GM23338 (cell line): ENCODE data around the gene POM121L2. TPM values are rescaled to one million over a fixed set of nuclear protein-coding genes. Genes with fewer than 3 reads are reported as not detected.

Experiments
- ATAC-seq: fragments of 200-7000 bp; cut with Tn5 transposase; 3 replicates; pipeline ENCODE4 v1.9.1; 2020
- DNase-seq: peaks from one replicate; pipeline ENCODE4 v3.0.0-alpha.2; 2015; ENCODE audit warnings: low spot score
- H2AFZ ChIP-seq: fragments of 200-600 bp; sonication (generic); 2 replicates; pipeline ENCODE4 v1.8.0; 2016; ENCODE audit warnings: antibody characterized with exemption, mild to moderate bottlenecking, moderate library complexity
- H3F3A ChIP-seq: fragments of 200-600 bp; sonication (generic); replicated peaks from 2 replicates; pipeline ENCODE4 v1.8.0; 2017; ENCODE audit warnings: antibody characterized with exemption, mixed run types, low read depth
- H3K27ac ChIP-seq: fragments of 200-600 bp; sonication (generic); 2 replicates; pipeline ENCODE4 v1.6.1; 2016; ENCODE audit warnings: low read depth
- H3K27me3 ChIP-seq: fragments of 200-600 bp; sonication (generic); 2 replicates; pipeline ENCODE4 v1.8.0; 2016; ENCODE audit warnings: mild to moderate bottlenecking, mixed run types, moderate library complexity; ENCODE audit not compliant: insufficient read depth
- H3K36me3 ChIP-seq: fragments of 200-600 bp; sonication (generic); 2 replicates; pipeline ENCODE4 v1.8.0; 2016; ENCODE audit warnings: mild to moderate bottlenecking; ENCODE audit not compliant: insufficient read depth
- H3K4me1 ChIP-seq: fragments of 200-600 bp; sonication (generic); 2 replicates; pipeline ENCODE4 v1.8.0; 2016; ENCODE audit warnings: mild to moderate bottlenecking, moderate library complexity; ENCODE audit not compliant: insufficient read depth
- H3K4me2 ChIP-seq: fragments of 200-600 bp; sonication (generic); 2 replicates; pipeline ENCODE4 v1.7.1; 2017; ENCODE audit warnings: mixed run types
- H3K4me3 ChIP-seq: fragments of 200-600 bp; sonication (generic); 2 replicates; pipeline ENCODE4 v1.6.1; 2016; ENCODE audit warnings: mixed run types
- H3K79me2 ChIP-seq: fragments of 200-600 bp; sonication (generic); replicated peaks from 2 replicates; pipeline ENCODE4 v1.8.0; 2017; ENCODE audit warnings: mild to moderate bottlenecking; ENCODE audit not compliant: insufficient read depth
- H3K9me2 ChIP-seq: fragments of 200-600 bp; sonication (generic); 2 replicates; pipeline ENCODE4 v1.8.0; 2017; ENCODE audit not compliant: insufficient read depth
- H4K20me1 ChIP-seq: fragments of 200-600 bp; sonication (generic); replicated peaks from 2 replicates; pipeline ENCODE4 v1.8.0; 2017; ENCODE audit warnings: mild to moderate bottlenecking; ENCODE audit not compliant: insufficient read depth
- H3K27ac Mint-ChIP-seq: 2 replicates; pipeline ENCODE4 v1.8.0; 2020; ENCODE audit warnings: inconsistent platforms, mild to moderate bottlenecking, moderate library complexity, mixed read lengths
- H3K27me3 Mint-ChIP-seq: 3 replicates; pipeline ENCODE4 v1.8.0; 2022; ENCODE audit warnings: low read depth, mild to moderate bottlenecking, moderate library complexity, mixed read lengths, inconsistent platforms; ENCODE audit not compliant: insufficient read depth, poor library complexity
- H3K36me3 Mint-ChIP-seq: 3 replicates; pipeline ENCODE4 v1.8.0; 2021; ENCODE audit warnings: low read depth, mild to moderate bottlenecking, inconsistent platforms, moderate library complexity, mixed read lengths
- H3K4me1 Mint-ChIP-seq: 3 replicates; pipeline ENCODE4 v1.8.0; 2020; ENCODE audit warnings: mild to moderate bottlenecking, inconsistent platforms, mixed read lengths
- H3K4me3 Mint-ChIP-seq: 3 replicates; pipeline ENCODE4 v1.8.0; 2021; ENCODE audit warnings: moderate library complexity, mild to moderate bottlenecking, inconsistent platforms, mixed read lengths
- H3K9me3 Mint-ChIP-seq: 3 replicates; pipeline ENCODE4 v1.8.0; 2020; ENCODE audit warnings: moderate library complexity, mild to moderate bottlenecking, inconsistent platforms, mixed read lengths
- CTCF ChIP-seq, 2 experiments: fragments of 200-600 bp in 1 of 2; sonication (generic) in 1 of 2; conservative IDR thresholded peaks; 2 replicates each; pipeline versions ENCODE4 v1.5.1 to v1.6.1; 2016 to 2017; ENCODE audit warnings: antibody characterized with exemption in 2 of 2, low read depth in 2 of 2, mild to moderate bottlenecking in 2 of 2, moderate library complexity in 1 of 2
- ETS1 ChIP-seq: IDR thresholded peaks from 2 replicates; pipeline ENCODE4 v1.6.1; 2016; ENCODE audit warnings: antibody characterized with exemption
- EZH2phosphoT487 ChIP-seq: fragments of 200-600 bp; sonication (generic); IDR thresholded peaks from one replicate; pipeline ENCODE4 v1.8.1; 2018; ENCODE audit warnings: antibody characterized with exemption; ENCODE audit not compliant: unreplicated experiment
- JUNB ChIP-seq: IDR thresholded peaks from one replicate; pipeline ENCODE4 v1.6.1; 2016; ENCODE audit warnings: antibody characterized with exemption; ENCODE audit not compliant: unreplicated experiment
- NANOG ChIP-seq: IDR thresholded peaks from 2 replicates; pipeline ENCODE4 v1.6.1; 2016; ENCODE audit warnings: antibody characterized with exemption, borderline replicate concordance
- ZNF462 ChIP-seq: fragments of 250-450 bp; sonication (Bioruptor Pico); IDR thresholded peaks from 2 replicates; pipeline ENCODE4 v1.5.0; 2020; ENCODE audit warnings: mild to moderate bottlenecking, moderate library complexity
- polyA plus RNA-seq: library from polyadenylated mRNA; unstranded; fragments of >200 nt; fragmentation: Nextera tagmentation; extraction: Ambion mirVana; gene quantifications from 2 replicates; pipeline ENCODE4 v1.2.1, GENCODE V29; 2016
- total RNA-seq: library from RNA; depleted of rRNA; stranded (reverse); fragments of >200 nt; shearing (Covaris generic); gene quantifications from 2 replicates; pipeline ENCODE4 v1.2.3, GENCODE V29; 2014

The POM121L2 gene
- total and polyA plus RNA-seq, 2 experiments from 2014 or later = 0.07 to 0.13 TPM

- H3K9me2 ChIP-seq = no peaks in the 10 kb centered on the region
- H3K4me3 ChIP-seq = peak overlapping the region; percentile 85
- H3K27me3 Mint-ChIP-seq = peaks cover 45% of the 10 kb centered on the region
- no peak for TF ChIP-seq ZNF462 (CRISPR knock-in tag)
- TF ChIP-seq CTCF (conservative IDR thresholded peaks at IDR 0.05; ENCODE audit: low read depth in 2 of 2) = no peak
- TF ChIP-seq NANOG = no peak
- no peak for TF ChIP-seq JUNB
- TF ChIP-seq EZH2phosphoT487 = no peak
- no peak for TF ChIP-seq ETS1
- no peak overlapping the region for H3K27ac ChIP-seq
- no peak overlapping the region for H3K27ac Mint-ChIP-seq
- peak overlapping the region; percentile 92 for H3K4me2 ChIP-seq
- H3K79me2 ChIP-seq = no peaks in the 10 kb centered on the region
- H4K20me1 ChIP-seq = no peaks in the 10 kb centered on the region
- H3K27me3 ChIP-seq = peaks cover 57% of the 10 kb centered on the region
- H3K9me3 Mint-ChIP-seq = no peaks in the 10 kb centered on the region; the same call in 1 of the 3 replicates
- H3K4me3 Mint-ChIP-seq = peak overlapping the region; percentile 91
- H3K4me1 ChIP-seq = no peaks in the 10 kb centered on the region
- no peaks in the 10 kb centered on the region; the same call in 2 of the 3 replicates for H3K36me3 Mint-ChIP-seq
- peaks cover 6% of the 10 kb centered on the region for H3K4me1 Mint-ChIP-seq
- H3F3A ChIP-seq = no peaks in the 10 kb centered on the region
- H3K36me3 ChIP-seq = no peaks in the 10 kb centered on the region
- H2AFZ ChIP-seq = peak overlapping the region; percentile 100
- DNase-seq (peak; percentile 70), ATAC-seq (peak; percentile 59)
These were observed 297 bp downstream of the POM121L2 start for GRCh38 chr6:27311806-27312145.
